ENCODE measurements around the gene GPRASP2.

DNA sequence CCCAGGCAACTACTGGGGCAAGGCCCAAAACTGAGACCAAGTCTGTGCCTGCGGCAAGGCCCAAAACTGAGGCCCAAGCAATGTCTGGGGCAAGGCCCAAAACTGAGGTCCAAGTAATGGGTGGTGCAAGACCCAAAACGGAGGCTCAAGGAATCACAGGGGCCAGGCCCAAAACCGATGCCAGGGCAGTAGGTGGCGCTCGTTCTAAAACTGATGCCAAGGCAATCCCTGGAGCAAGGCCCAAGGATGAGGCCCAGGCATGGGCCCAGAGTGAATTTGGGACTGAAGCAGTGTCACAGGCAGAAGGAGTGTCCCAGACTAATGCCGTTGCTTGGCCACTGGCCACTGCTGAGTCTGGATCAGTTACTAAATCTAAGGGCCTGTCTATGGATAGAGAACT lies 2.7 kb downstream of the GPRASP2 start:
- TF ChIP-seq, protein P1, sequence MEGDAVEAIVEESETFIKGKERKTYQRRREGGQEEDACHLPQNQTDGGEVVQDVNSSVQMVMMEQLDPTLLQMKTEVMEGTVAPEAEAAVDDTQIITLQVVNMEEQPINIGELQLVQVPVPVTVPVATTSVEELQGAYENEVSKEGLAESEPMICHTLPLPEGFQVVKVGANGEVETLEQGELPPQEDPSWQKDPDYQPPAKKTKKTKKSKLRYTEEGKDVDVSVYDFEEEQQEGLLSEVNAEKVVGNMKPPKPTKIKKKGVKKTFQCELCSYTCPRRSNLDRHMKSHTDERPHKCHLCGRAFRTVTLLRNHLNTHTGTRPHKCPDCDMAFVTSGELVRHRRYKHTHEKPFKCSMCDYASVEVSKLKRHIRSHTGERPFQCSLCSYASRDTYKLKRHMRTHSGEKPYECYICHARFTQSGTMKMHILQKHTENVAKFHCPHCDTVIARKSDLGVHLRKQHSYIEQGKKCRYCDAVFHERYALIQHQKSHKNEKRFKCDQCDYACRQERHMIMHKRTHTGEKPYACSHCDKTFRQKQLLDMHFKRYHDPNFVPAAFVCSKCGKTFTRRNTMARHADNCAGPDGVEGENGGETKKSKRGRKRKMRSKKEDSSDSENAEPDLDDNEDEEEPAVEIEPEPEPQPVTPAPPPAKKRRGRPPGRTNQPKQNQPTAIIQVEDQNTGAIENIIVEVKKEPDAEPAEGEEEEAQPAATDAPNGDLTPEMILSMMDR (IDR thresholded peaks at IDR 0.05) = no peak
- TF ChIP-seq POLR2A (IDR thresholded peaks at IDR 0.05) = no peak
